HG02623 (cell line): ENCODE data around the gene POLD2.
"Not testable (repeated sequence)": the region's sequence is repeated elsewhere in the genome, so short reads cannot be mapped to it uniquely, and the experiment has no call there.

Experiments
- ATAC-seq: cut with Tn5 transposase; IDR thresholded peaks from one replicate; pipeline ENCODE4 v1.9.1; 2021; ENCODE audit warnings: moderate library complexity; ENCODE audit not compliant: unreplicated experiment

Gene POLD2

DNA sequence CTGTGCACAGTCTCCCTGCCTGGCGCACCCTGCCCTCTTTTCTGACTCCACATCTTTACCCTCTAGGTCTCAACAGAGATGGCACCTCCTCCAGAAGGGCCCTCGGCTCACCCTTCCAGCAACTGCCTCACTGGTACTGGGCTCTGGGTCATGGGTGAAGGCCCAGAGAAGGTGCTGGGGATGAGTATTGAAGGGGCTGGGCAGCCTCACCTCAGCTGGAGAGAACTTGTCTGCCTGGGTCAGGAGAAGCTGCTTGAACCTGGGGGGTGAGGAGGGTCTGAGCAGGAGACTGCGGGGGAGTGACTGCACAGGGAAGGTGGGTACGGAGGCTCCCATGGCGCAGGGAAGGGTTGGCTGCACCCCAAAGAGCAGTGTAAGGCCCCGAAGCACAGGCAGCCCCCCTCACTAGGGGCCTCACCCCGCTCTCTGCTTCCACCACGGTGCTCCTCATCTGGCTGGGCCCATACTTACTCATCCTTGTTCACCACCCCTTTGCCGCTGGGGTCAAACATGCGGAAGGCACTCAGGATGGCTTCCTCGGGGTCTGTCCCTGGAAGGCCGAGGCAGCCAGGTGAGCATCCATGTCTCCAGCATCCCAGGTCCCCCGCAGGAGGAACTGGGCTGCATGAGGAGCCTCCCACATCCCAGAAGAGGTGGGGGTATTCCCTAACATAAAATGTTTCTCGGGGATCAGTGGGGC, 16.1 kb upstream of the POLD2 start:
- no peak for ATAC-seq

DNA sequence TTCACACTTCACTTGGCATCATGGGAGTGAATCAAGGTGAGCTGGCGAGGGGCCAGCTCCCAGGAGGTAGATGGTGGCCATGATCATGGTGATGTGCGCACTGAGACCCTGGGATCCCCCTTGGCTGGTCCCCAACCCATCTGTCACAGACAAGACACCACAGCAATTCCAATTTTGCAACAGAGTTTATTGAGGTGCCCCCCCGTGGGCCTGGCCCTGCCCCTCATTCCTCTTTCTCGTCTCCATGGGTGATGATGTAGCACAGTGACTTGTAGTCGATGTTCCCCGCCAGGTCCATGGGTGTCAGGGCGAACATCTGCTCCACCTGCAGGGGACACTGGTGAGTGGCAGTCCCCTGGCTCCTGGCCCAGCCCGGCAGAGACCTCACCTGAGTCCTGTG, 15.3 kb upstream of the POLD2 start:
- ATAC-seq = no peak

- ATAC-seq = no peak
These were observed 13.4 kb upstream of the POLD2 start for GRCh38 chr7:44136731-44137130.

- no peak for ATAC-seq
These were observed 11.7 kb upstream of the POLD2 start for GRCh38 chr7:44134943-44135628.

DNA sequence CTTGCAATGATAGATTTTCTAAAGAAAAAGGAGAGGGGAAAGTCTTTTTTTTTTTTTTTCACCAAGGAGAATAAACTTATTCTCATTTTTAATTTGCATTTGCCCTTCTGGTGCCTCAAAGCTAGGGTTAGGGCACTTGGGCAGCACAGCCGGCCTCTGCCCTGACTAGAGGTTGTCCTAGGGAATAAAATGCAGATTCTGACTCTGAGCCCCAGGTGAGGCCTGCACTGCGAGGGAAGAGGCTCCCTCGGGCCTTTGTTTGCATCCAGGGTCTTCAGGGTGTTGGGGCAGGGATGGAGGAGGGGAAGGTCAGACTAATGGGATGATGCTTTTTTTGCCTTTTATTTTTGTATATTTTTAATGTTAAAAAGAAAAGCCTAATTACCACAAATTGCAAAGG, 9.9 kb upstream of the POLD2 start:
- ATAC-seq = no peak

DNA sequence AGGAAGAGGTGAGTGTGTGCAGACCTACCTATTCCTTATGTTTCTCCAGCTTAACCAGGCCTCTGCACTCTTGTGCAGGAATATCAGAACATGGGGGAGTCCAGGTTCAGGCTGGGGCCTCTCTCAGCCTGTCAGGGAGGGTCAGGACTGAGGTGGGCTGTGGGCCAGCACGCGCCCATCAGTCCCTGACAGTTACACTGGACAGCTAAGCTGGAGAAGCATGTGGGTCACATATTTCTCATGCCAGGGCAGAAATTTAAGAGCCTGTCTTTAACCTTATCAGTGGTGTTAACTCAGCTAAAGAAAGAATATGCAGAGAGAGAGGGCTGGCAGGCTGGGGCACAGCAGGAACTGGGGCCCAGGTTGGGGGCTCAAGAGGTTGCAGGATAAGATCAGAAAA, 8.7 kb upstream of the POLD2 start:
- no peak for ATAC-seq

DNA sequence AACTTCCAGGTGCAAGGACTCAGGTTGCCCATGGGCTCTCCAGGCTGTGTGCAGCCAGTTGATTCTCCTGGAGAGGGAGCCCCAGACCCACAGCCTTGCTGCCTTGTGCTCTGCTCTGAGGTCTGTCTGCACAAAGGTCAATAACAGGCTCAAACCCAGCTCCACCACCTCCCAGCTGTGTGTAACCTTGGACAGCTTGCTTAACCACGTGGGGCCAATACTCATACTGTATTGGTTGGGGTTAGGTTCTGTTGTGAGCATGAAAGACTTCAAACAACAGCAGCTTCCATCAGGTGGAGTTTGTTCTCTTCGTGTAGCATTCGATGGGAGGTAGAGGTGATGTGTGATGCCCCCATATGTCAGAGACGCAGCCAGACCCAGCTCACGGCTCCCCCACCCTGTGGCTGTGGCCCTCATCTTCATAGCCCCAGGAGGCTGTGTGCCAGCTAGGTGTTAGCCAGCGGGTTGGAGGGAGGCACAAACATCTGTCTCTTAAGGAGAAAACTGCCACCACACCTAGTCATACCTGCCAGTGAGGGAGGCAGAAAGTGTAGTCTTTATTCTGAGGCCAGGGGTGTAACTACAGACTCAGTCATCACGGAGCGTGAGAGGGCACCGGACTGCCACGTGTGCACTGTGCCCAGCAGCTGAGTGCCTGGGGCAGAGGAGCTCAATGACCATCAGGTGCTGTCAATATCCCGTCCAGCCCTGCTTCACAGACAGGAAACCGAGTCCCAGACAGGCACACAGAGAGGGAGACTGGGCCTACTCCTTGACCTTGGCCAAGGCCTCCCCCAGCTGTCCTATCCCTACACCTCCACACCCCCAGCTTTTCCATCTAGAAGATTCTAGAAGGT, 8.1 kb upstream of the POLD2 start:
- no peak for ATAC-seq

- ATAC-seq = no peak
These were observed 5.6 kb upstream of the POLD2 start for GRCh38 chr7:44128721-44129582.

DNA sequence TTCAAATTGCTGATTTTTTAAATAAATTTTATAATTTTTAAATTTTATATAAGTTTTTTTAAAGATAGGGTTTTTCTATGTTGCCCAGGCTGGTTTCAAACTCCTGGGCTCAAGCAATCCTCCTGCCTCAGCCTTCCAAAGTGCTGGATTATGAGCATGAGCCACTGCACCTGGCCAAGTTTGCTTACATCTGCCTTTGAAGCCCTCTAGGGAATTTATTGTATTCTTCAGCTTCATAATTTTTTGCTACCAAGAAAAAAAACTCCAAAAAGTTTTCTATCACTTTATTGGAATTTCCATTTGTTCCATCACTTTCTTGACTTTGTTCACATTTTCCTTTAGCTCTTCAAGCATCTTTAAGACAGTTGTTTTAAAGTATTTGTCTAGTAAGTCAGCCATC, 3.8 kb upstream of the POLD2 start:
- no peak for ATAC-seq

- ATAC-seq = not testable (repeated sequence)
These were observed 3.2 kb upstream of the POLD2 start for GRCh38 chr7:44126574-44126973.

GRCh38 chr7:44124822-44125202, 1.5 kb upstream of the POLD2 start:
- ATAC-seq = no peak

GRCh38 chr7:44122529-44122928, 819 bp downstream of the POLD2 start:
- no peak for ATAC-seq

DNA sequence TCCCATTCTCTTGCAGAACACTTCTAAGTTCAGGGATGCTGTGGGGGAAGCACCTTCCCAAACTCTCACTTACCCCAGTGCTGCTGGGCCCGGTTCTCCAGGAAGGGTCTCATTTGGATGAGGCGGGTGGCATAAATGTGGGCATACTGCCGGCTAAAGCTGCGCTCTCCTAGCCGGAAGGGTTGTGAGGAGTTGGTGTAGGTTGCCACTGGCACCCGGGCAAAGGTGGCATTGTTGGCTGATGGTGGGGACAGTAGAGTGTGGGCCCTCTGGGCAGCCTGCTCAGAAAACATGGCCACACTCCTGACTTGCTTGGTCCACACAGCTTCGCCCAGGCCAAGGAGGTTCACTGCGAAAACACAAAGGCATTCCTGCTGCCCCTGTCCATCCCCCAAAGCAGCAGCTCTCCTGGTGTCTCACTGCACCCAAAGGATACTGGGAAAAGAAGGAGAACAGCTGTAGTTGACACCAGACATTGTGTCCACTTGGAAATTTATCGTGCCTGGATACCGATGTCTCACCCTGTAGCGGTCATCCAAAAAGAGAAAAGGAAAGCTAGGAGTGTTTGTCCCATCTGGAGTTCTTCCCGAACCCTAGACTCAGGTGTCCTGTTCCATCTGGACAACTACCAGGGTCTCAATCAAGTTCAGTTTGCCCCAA, 1.5 kb downstream of the POLD2 start:
- no peak for ATAC-seq

DNA sequence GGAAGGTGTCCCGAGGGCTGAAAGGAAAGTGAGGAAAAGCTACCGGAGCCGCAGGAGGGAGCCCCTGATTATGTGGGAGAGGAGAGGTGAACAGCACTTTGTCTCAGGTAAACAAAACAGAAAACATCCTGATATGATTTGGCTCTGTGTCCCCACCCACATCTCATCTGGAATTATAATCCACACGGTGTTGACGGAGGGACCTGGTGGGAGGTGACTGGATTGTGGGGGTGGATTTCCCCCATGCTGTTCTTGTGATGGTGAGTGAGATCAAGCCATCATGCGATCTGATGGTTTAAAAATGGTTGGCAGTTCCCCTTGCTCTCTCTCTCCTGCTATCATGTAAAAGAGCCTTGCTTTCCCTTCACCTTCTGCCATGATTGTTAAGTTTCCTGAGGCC, 3.0 kb downstream of the POLD2 start:
- no peak for ATAC-seq

GRCh38 chr7:44119829-44120380, 3.4 kb downstream of the POLD2 start:
- no peak for ATAC-seq

DNA sequence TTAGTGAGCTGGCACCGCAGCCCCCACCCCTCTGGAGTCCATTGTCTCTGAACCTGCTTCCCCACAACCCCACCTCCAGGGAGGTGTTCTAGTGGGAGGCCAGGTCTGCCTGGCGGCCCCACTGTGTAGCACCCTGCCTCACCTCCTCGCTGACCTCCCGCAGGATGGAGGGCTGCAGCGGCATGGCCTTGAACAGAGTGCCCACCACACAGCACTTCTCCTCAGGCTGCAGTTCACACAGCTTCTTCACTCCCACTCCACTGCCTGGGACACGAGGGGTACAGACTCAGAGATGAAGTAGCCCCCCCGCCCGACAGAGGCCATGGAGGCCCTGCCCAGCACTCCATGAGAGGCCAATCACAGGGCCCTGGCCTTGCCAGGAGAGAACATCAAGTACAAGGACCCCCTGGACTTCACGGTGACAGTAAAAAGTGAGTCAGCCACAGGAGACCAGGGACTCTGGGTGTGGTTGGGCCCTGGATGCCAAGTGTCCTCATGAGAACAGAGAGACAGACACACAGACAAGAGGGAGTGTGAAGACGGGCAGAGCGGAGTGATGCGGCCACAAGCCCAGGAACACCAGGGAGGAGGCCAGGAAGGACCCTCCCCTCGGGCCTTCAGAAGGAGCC, 5.4 kb downstream of the POLD2 start:
- no peak for ATAC-seq

DNA sequence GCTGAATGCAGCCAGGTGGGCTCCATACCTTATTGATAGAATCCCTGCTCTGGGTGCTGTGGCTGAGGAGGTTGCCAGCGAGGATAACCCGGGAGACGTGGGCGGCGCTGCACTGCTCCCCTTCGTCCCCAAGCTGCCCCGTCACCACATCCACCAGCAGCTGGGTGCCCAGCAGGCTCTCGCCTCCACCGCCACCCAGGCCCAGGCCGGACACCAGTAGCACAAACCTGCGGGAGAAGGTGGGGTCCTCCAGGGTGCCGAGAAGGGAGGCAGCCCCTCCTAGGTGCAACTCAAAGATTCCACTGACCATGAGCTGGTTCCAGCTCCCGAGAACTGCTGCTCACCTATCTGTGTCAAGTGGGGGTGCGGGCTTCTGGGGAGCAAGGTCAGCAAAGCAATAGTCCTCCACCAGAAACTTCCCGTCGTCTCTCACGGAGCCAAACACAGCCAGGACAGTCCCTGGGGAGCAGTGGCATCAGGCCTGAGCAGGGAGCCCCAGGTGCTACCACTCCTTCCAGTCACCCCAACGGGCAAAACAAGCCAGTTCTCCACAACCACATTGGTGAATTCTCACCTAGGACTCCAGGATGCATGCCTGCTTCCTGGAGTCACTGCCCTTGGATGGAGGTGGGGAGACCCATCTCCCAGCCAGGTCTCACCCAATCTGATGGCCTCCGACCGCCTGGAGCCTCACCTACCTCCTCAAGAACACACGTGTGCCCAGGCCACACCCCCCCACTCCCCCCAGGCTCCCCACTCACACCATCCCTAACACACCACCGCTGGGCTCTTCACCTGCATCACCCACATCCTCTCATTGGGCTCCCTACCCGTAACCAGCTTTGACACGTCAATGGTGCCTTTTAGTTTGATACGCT, 6.3 kb downstream of the POLD2 start:
- no peak for ATAC-seq

GRCh38 chr7:44116087-44116788, 7.1 kb downstream of the POLD2 start:
- no peak for ATAC-seq
